GM23338 (cell line): Measurements from ENCODE around the gene TENT5C. TPM values are rescaled to one million over a fixed set of nuclear protein-coding genes. Genes with fewer than 3 reads are reported as not detected.
A peak's percentile ranks its signal among the peaks of the same experiment; 100 is the strongest.

Experiments
- ATAC-seq: fragments of 200-7000 bp; cut with Tn5 transposase; 3 replicates; pipeline ENCODE4 v1.9.1; 2020
- DNase-seq: peaks from one replicate; pipeline ENCODE4 v3.0.0-alpha.2; 2015; ENCODE audit warnings: low spot score
- H2AFZ ChIP-seq: fragments of 200-600 bp; sonication (generic); 2 replicates; pipeline ENCODE4 v1.8.0; 2016; ENCODE audit warnings: antibody characterized with exemption, mild to moderate bottlenecking, moderate library complexity
- H3F3A ChIP-seq: fragments of 200-600 bp; sonication (generic); replicated peaks from 2 replicates; pipeline ENCODE4 v1.8.0; 2017; ENCODE audit warnings: antibody characterized with exemption, mixed run types, low read depth
- H3K27ac ChIP-seq: fragments of 200-600 bp; sonication (generic); 2 replicates; pipeline ENCODE4 v1.6.1; 2016; ENCODE audit warnings: low read depth
- H3K27me3 ChIP-seq: fragments of 200-600 bp; sonication (generic); 2 replicates; pipeline ENCODE4 v1.8.0; 2016; ENCODE audit warnings: mild to moderate bottlenecking, mixed run types, moderate library complexity; ENCODE audit not compliant: insufficient read depth
- H3K36me3 ChIP-seq: fragments of 200-600 bp; sonication (generic); 2 replicates; pipeline ENCODE4 v1.8.0; 2016; ENCODE audit warnings: mild to moderate bottlenecking; ENCODE audit not compliant: insufficient read depth
- H3K4me1 ChIP-seq: fragments of 200-600 bp; sonication (generic); 2 replicates; pipeline ENCODE4 v1.8.0; 2016; ENCODE audit warnings: mild to moderate bottlenecking, moderate library complexity; ENCODE audit not compliant: insufficient read depth
- H3K4me2 ChIP-seq: fragments of 200-600 bp; sonication (generic); 2 replicates; pipeline ENCODE4 v1.7.1; 2017; ENCODE audit warnings: mixed run types
- H3K4me3 ChIP-seq: fragments of 200-600 bp; sonication (generic); 2 replicates; pipeline ENCODE4 v1.6.1; 2016; ENCODE audit warnings: mixed run types
- H3K79me2 ChIP-seq: fragments of 200-600 bp; sonication (generic); replicated peaks from 2 replicates; pipeline ENCODE4 v1.8.0; 2017; ENCODE audit warnings: mild to moderate bottlenecking; ENCODE audit not compliant: insufficient read depth
- H3K9me2 ChIP-seq: fragments of 200-600 bp; sonication (generic); 2 replicates; pipeline ENCODE4 v1.8.0; 2017; ENCODE audit not compliant: insufficient read depth
- H4K20me1 ChIP-seq: fragments of 200-600 bp; sonication (generic); replicated peaks from 2 replicates; pipeline ENCODE4 v1.8.0; 2017; ENCODE audit warnings: mild to moderate bottlenecking; ENCODE audit not compliant: insufficient read depth
- H3K27ac Mint-ChIP-seq: 2 replicates; pipeline ENCODE4 v1.8.0; 2020; ENCODE audit warnings: inconsistent platforms, mild to moderate bottlenecking, moderate library complexity, mixed read lengths
- H3K27me3 Mint-ChIP-seq: 3 replicates; pipeline ENCODE4 v1.8.0; 2022; ENCODE audit warnings: low read depth, mild to moderate bottlenecking, moderate library complexity, mixed read lengths, inconsistent platforms; ENCODE audit not compliant: insufficient read depth, poor library complexity
- H3K36me3 Mint-ChIP-seq: 3 replicates; pipeline ENCODE4 v1.8.0; 2021; ENCODE audit warnings: low read depth, mild to moderate bottlenecking, inconsistent platforms, moderate library complexity, mixed read lengths
- H3K4me1 Mint-ChIP-seq: 3 replicates; pipeline ENCODE4 v1.8.0; 2020; ENCODE audit warnings: mild to moderate bottlenecking, inconsistent platforms, mixed read lengths
- H3K4me3 Mint-ChIP-seq: 3 replicates; pipeline ENCODE4 v1.8.0; 2021; ENCODE audit warnings: moderate library complexity, mild to moderate bottlenecking, inconsistent platforms, mixed read lengths
- H3K9me3 Mint-ChIP-seq: 3 replicates; pipeline ENCODE4 v1.8.0; 2020; ENCODE audit warnings: moderate library complexity, mild to moderate bottlenecking, inconsistent platforms, mixed read lengths
- CREB1 ChIP-seq: fragments of 250-450 bp; sonication (Bioruptor Pico); IDR thresholded peaks from 2 replicates; pipeline ENCODE4 v1.5.0; 2020; ENCODE audit warnings: low read depth, mild to moderate bottlenecking, moderate library complexity
- CTCF ChIP-seq, 2 experiments: fragments of 200-600 bp in 1 of 2; sonication (generic) in 1 of 2; conservative IDR thresholded peaks; 2 replicates each; pipeline versions ENCODE4 v1.5.1 to v1.6.1; 2016 to 2017; ENCODE audit warnings: antibody characterized with exemption in 2 of 2, low read depth in 2 of 2, mild to moderate bottlenecking in 2 of 2, moderate library complexity in 1 of 2
- ETS1 ChIP-seq: IDR thresholded peaks from 2 replicates; pipeline ENCODE4 v1.6.1; 2016; ENCODE audit warnings: antibody characterized with exemption
- EZH2 ChIP-seq: fragments of 200-600 bp; sonication (generic); IDR thresholded peaks from one replicate; pipeline ENCODE4 v1.8.0; 2017; ENCODE audit warnings: antibody characterized with exemption, mild to moderate bottlenecking, low read depth; ENCODE audit not compliant: unreplicated experiment
- EZH2phosphoT487 ChIP-seq: fragments of 200-600 bp; sonication (generic); IDR thresholded peaks from one replicate; pipeline ENCODE4 v1.8.1; 2018; ENCODE audit warnings: antibody characterized with exemption; ENCODE audit not compliant: unreplicated experiment
- NANOG ChIP-seq: IDR thresholded peaks from 2 replicates; pipeline ENCODE4 v1.6.1; 2016; ENCODE audit warnings: antibody characterized with exemption, borderline replicate concordance
- POLR2AphosphoS5 ChIP-seq: IDR thresholded peaks from 2 replicates; pipeline ENCODE4 v1.6.1; 2016; ENCODE audit warnings: antibody characterized with exemption, low read depth
- REST ChIP-seq: IDR thresholded peaks from one replicate; pipeline ENCODE4 v1.6.1; 2018; ENCODE audit warnings: antibody characterized with exemption; ENCODE audit not compliant: unreplicated experiment
- STAT1 ChIP-seq: IDR thresholded peaks from one replicate; pipeline ENCODE4 v1.6.1; 2016; ENCODE audit warnings: antibody characterized with exemption; ENCODE audit not compliant: unreplicated experiment
- ZNF114 ChIP-seq: fragments of 250-450 bp; sonication (Bioruptor Pico); IDR thresholded peaks from 2 replicates; pipeline ENCODE4 v1.5.0; 2020; ENCODE audit warnings: mild to moderate bottlenecking, moderate library complexity
- ZNF331 ChIP-seq: fragments of 250-450 bp; sonication (Bioruptor Pico); IDR thresholded peaks from 2 replicates; pipeline ENCODE4 v1.5.0; 2020; ENCODE audit warnings: low read depth, mild to moderate bottlenecking, moderate library complexity
- ZNF462 ChIP-seq: fragments of 250-450 bp; sonication (Bioruptor Pico); IDR thresholded peaks from 2 replicates; pipeline ENCODE4 v1.5.0; 2020; ENCODE audit warnings: mild to moderate bottlenecking, moderate library complexity
- polyA plus RNA-seq: library from polyadenylated mRNA; unstranded; fragments of >200 nt; fragmentation: Nextera tagmentation; extraction: Ambion mirVana; gene quantifications from 2 replicates; pipeline ENCODE4 v1.2.1, GENCODE V29; 2016
- total RNA-seq: library from RNA; depleted of rRNA; stranded (reverse); fragments of >200 nt; shearing (Covaris generic); gene quantifications from 2 replicates; pipeline ENCODE4 v1.2.3, GENCODE V29; 2014

TENT5C gene
- total and polyA plus RNA-seq, 2 experiments from 2014 or later = 0.23 to 0.80 TPM

- TF ChIP-seq REST (no peak), EZH2 (no peak), EZH2phosphoT487 (no peak), ETS1 (no peak)
These were observed 17.9 kb downstream of the TENT5C start (continued) for GRCh38 chr1:117623698-117624097.

GRCh38 chr1:117627546-117628130 lies 21.8 kb downstream of the TENT5C start:
- Mint-ChIP-seq H3K27ac (0 out of 2 replicates have a peak overlapping the region, but pooled peaks have one; percentile 24), H3K4me3 (no peak overlapping the region), H3K27me3 (peaks cover 6% of the 10 kb centered on the region), H3K9me3 (no peaks in the 10 kb centered on the region), H3K36me3 (no peaks in the 10 kb centered on the region), H3K4me1 (peaks cover 22% of the 10 kb centered on the region)
- H3K79me2 ChIP-seq = no peaks in the 10 kb centered on the region
- peaks cover 10% of the 10 kb centered on the region; the same call in 1 of the 2 replicates for H3K9me2 ChIP-seq
- H2AFZ ChIP-seq = no peak overlapping the region
- no peaks in the 10 kb centered on the region for H3K27me3 ChIP-seq
- H3K36me3 ChIP-seq = no peaks in the 10 kb centered on the region
- ATAC-seq = no peak
- no peak overlapping the region for H3K4me2 ChIP-seq
- H3K4me3 ChIP-seq = no peak overlapping the region
- H3K4me1 ChIP-seq = peaks cover 15% of the 10 kb centered on the region
- H3K27ac ChIP-seq = no peak overlapping the region
- H3F3A ChIP-seq = no peaks in the 10 kb centered on the region
- no peaks in the 10 kb centered on the region for H4K20me1 ChIP-seq
- no peak for DNase-seq
- TF ChIP-seq ZNF331 (CRISPR knock-in tag) (no peak), POLR2AphosphoS5 (no peak), EZH2 (no peak), ZNF462 (no peak), ZNF114 (CRISPR knock-in tag) (no peak), CTCF (conservative IDR thresholded peaks at IDR 0.05; ENCODE audit: low read depth in 2 of 2) (no peak), NANOG (no peak), STAT1 (no peak), EZH2phosphoT487 (no peak), CREB1 (CRISPR knock-in tag) (no peak)
